ENCODE results near the gene ONECUT2.

DNA sequence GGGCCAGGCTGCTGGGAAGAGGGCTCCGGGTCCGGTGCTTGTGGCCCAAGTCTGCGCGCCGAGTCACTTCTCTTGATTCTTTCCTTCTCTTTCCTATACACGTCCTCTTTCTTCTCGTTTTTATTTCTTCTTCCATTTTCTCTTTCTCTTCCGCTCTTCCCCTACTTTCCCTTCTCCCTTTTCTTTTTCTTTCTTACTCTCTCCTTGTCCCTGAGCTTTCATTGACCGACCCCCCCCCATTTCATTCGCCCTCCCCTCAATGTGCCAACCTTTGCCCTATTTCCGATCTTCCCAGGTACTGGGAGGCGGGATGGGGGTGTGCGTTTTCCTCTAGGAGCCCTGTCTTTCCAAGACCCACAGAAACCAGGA, 1.8 kb downstream of the ONECUT2 start:
- TF ChIP-seq, protein P1, sequence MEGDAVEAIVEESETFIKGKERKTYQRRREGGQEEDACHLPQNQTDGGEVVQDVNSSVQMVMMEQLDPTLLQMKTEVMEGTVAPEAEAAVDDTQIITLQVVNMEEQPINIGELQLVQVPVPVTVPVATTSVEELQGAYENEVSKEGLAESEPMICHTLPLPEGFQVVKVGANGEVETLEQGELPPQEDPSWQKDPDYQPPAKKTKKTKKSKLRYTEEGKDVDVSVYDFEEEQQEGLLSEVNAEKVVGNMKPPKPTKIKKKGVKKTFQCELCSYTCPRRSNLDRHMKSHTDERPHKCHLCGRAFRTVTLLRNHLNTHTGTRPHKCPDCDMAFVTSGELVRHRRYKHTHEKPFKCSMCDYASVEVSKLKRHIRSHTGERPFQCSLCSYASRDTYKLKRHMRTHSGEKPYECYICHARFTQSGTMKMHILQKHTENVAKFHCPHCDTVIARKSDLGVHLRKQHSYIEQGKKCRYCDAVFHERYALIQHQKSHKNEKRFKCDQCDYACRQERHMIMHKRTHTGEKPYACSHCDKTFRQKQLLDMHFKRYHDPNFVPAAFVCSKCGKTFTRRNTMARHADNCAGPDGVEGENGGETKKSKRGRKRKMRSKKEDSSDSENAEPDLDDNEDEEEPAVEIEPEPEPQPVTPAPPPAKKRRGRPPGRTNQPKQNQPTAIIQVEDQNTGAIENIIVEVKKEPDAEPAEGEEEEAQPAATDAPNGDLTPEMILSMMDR (IDR thresholded peaks at IDR 0.05; ENCODE audit: low read length) = no peak
- no peak for TF ChIP-seq EZH2 (IDR thresholded peaks at IDR 0.05; ENCODE audit: borderline replicate concordance, low read length)

All from OCI-LY1 (cell line).